Uterus (tissue), 2 donors: ENCODE measurements around the gene SINHCAF.

ENCODE experiments used
- POLR2A ChIP-seq, 2 donors: fragments of 450-650 bp; IDR thresholded peaks; one replicate each; pipeline ENCODE4 v1.6.1; 2016; ENCODE audit warnings: antibody characterized with exemption in 2 of 2, mild to moderate bottlenecking in 1 of 2, moderate library complexity in 1 of 2
- TF ChIP-seq, protein P1 (sequence below), 4 experiments: fragments of 200-600 bp in 2 of 4; fragments of 450-650 bp in 2 of 4; sonication (generic) in 2 of 4; IDR thresholded peaks; one replicate each; pipeline ENCODE4 v1.5.1; 2016 to 2019; ENCODE audit warnings: antibody characterized with exemption in 4 of 4, mild to moderate bottlenecking in 2 of 4, moderate library complexity in 1 of 4

DNA sequence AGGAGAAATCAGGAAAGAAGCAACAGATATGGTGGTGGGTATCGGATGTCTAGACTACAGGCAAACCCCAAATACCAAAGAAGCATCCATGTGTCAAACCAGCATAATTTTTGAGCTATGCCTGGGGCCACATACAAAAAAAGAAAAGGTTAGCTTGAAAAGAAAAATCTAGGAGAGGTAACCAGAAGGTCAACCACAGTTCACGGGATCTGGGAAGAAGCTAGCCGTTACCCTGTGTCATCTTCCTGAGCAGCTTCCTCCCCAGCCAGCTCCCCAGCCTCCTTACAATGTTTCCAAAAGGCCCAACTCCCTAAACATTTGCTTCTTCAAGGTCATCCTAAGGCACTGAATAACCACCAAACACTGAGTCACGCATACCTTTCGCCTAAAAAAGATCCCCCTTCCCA lies 3.1 kb downstream of the SINHCAF start:
- TF ChIP-seq, protein P1, sequence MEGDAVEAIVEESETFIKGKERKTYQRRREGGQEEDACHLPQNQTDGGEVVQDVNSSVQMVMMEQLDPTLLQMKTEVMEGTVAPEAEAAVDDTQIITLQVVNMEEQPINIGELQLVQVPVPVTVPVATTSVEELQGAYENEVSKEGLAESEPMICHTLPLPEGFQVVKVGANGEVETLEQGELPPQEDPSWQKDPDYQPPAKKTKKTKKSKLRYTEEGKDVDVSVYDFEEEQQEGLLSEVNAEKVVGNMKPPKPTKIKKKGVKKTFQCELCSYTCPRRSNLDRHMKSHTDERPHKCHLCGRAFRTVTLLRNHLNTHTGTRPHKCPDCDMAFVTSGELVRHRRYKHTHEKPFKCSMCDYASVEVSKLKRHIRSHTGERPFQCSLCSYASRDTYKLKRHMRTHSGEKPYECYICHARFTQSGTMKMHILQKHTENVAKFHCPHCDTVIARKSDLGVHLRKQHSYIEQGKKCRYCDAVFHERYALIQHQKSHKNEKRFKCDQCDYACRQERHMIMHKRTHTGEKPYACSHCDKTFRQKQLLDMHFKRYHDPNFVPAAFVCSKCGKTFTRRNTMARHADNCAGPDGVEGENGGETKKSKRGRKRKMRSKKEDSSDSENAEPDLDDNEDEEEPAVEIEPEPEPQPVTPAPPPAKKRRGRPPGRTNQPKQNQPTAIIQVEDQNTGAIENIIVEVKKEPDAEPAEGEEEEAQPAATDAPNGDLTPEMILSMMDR (IDR thresholded peaks at IDR 0.05) = no peak
- no peak for TF ChIP-seq POLR2A (IDR thresholded peaks at IDR 0.05)
